ENCODE measurements around the gene NCOA1.

DNA sequence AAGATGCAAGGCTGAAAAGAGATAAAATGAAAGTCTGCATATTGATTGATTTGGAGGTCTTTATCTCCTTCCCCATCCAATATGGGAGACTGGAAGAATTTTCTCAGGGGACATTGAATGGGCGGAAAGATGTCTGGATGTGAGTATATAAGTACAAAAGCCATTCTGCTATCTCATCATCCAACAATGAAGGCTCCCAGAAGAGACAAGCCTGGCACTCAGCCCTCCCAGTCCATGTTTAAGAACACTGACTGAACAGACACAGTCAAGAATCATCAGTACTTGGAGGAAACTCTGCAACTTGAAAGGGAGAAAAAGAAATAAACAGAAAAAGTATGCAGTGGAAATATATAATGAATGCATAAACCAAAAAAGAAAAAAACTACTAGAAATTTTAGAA lies 221.2 kb downstream of the NCOA1 start:
- TF ChIP-seq, protein P1, sequence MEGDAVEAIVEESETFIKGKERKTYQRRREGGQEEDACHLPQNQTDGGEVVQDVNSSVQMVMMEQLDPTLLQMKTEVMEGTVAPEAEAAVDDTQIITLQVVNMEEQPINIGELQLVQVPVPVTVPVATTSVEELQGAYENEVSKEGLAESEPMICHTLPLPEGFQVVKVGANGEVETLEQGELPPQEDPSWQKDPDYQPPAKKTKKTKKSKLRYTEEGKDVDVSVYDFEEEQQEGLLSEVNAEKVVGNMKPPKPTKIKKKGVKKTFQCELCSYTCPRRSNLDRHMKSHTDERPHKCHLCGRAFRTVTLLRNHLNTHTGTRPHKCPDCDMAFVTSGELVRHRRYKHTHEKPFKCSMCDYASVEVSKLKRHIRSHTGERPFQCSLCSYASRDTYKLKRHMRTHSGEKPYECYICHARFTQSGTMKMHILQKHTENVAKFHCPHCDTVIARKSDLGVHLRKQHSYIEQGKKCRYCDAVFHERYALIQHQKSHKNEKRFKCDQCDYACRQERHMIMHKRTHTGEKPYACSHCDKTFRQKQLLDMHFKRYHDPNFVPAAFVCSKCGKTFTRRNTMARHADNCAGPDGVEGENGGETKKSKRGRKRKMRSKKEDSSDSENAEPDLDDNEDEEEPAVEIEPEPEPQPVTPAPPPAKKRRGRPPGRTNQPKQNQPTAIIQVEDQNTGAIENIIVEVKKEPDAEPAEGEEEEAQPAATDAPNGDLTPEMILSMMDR (IDR thresholded peaks at IDR 0.05), result no peak
- TF ChIP-seq SMC3 (IDR thresholded peaks at IDR 0.05; ENCODE audit: low read depth, low read length), result no peak
